Measurements from ENCODE around the gene GAD2.
A peak's percentile ranks its signal among the peaks of the same experiment; 100 is the strongest.

GAD2 gene

GRCh38 chr10:26221541-26221940 lies 5.0 kb downstream of the GAD2 start:
- DNase-seq: no peak

GRCh38 chr10:26222563-26222962 lies 6.0 kb downstream of the GAD2 start:
- no peak for DNase-seq

GRCh38 chr10:26225322-26225721 lies 8.7 kb downstream of the GAD2 start:
- DNase-seq: no peak

GRCh38 chr10:26227786-26228185 lies 11.2 kb downstream of the GAD2 start:
- no peak for DNase-seq

GRCh38 chr10:26232174-26232573 lies 15.6 kb downstream of the GAD2 start:
- no peak for DNase-seq

- DNase-seq: no peak
Observed at GRCh38 chr10:26235761-26236160, 19.2 kb downstream of the GAD2 start.

- no peak for DNase-seq
Observed at GRCh38 chr10:26238378-26238777, 21.8 kb downstream of the GAD2 start.

GRCh38 chr10:26242706-26243350 lies 26.3 kb downstream of the GAD2 start:
- DNase-seq: peak; percentile 31

- peak; percentile 8 for DNase-seq
Observed at GRCh38 chr10:26243351-26243720, 26.8 kb downstream of the GAD2 start.

- DNase-seq: no peak
Observed at GRCh38 chr10:26249681-26250080, 33.1 kb downstream of the GAD2 start.

- no peak for DNase-seq
Observed at GRCh38 chr10:26251925-26252324, 35.4 kb downstream of the GAD2 start.

- DNase-seq: no peak
Observed at GRCh38 chr10:26254616-26255015, 38.0 kb downstream of the GAD2 start.

- DNase-seq: no peak
Observed at GRCh38 chr10:26259341-26259740, 42.8 kb downstream of the GAD2 start.

GRCh38 chr10:26269754-26270153 lies 53.2 kb downstream of the GAD2 start:
- peak; percentile 10 for DNase-seq

GRCh38 chr10:26274391-26274790 lies 57.8 kb downstream of the GAD2 start:
- DNase-seq: no peak

- no peak for DNase-seq
Observed at GRCh38 chr10:26278295-26278694, 61.7 kb downstream of the GAD2 start.

GRCh38 chr10:26290236-26290635 lies 73.7 kb downstream of the GAD2 start:
- DNase-seq: no peak

GRCh38 chr10:26291721-26292480 lies 75.3 kb downstream of the GAD2 start:
- DNase-seq: no peak

GRCh38 chr10:26296360-26296759 lies 79.8 kb downstream of the GAD2 start:
- no peak for DNase-seq

GRCh38 chr10:26300001-26300400 lies 83.4 kb downstream of the GAD2 start:
- no peak for DNase-seq

GRCh38 chr10:26303366-26303765 lies 86.8 kb downstream of the GAD2 start:
- DNase-seq: no peak

GRCh38 chr10:26310361-26310760 lies 93.8 kb downstream of the GAD2 start:
- no peak for DNase-seq

- DNase-seq: no peak
Observed at GRCh38 chr10:26311383-26311940, 94.9 kb downstream of the GAD2 start.

Measured in right kidney (tissue), 1 donor.